HG03432 (cell line): ENCODE measurements around the gene OS9.
"Not testable (repeated sequence)": the region's sequence is repeated elsewhere in the genome, so short reads cannot be mapped to it uniquely, and the experiment has no call there.

Experiments used
- ATAC-seq: cut with Tn5 transposase; IDR thresholded peaks from one replicate; pipeline ENCODE4 v1.9.1; 2021; ENCODE audit warnings: mild to moderate bottlenecking, moderate library complexity; ENCODE audit not compliant: unreplicated experiment

The OS9 gene, protein sequence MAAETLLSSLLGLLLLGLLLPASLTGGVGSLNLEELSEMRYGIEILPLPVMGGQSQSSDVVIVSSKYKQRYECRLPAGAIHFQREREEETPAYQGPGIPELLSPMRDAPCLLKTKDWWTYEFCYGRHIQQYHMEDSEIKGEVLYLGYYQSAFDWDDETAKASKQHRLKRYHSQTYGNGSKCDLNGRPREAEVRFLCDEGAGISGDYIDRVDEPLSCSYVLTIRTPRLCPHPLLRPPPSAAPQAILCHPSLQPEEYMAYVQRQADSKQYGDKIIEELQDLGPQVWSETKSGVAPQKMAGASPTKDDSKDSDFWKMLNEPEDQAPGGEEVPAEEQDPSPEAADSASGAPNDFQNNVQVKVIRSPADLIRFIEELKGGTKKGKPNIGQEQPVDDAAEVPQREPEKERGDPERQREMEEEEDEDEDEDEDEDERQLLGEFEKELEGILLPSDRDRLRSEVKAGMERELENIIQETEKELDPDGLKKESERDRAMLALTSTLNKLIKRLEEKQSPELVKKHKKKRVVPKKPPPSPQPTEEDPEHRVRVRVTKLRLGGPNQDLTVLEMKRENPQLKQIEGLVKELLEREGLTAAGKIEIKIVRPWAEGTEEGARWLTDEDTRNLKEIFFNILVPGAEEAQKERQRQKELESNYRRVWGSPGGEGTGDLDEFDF

DNA sequence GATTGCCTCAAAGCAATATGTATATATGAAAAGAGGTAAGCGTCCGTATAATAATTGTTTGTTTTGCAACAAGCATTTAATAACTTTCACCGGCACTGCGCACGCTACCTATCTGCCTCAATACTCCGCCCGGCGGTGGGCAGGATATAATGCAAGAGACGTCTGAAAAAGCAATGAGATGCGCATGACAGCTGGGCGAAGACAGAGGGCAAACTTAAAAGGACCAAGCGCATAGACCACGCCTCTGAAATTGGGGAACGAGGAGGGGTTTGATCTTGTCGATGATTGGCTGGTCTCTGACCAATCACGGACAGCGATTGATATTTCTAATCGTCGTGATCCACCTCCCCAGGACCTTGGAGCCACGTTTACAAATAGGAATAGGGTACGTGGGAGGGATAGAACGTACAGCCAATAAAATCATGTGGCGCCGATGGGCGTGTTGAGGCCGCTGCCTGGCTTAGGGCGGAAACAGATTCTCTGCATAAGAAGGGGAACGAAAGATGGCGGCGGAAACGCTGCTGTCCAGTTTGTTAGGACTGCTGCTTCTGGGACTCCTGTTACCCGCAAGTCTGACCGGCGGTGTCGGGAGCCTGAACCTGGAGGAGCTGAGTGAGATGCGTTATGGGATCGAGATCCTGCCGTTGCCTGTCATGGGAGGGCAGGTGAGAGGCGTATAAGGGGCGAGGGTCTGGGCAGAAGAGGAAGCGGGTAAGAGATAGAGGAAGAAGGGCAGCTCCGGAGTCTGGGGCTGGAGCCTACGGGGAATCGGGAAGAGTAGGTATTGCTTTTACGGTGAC is at the start of gene OS9:
OS9 (plus strand) TSS at position 474 of the 800 bp plus-strand sequence; CDS start at position 504, 30 bp downstream.
- ATAC-seq = peak; percentile 97

GRCh38 chr12:57645990-57646658 is 47.8 kb upstream of the OS9 start:
- not testable (repeated sequence) for ATAC-seq

- ATAC-seq = not testable (repeated sequence)
Measured at GRCh38 chr12:57646659-57647049, 47.3 kb upstream of the OS9 start.

- no peak for ATAC-seq
Measured at GRCh38 chr12:57654042-57654441, 39.9 kb upstream of the OS9 start.

- no peak for ATAC-seq
Measured at GRCh38 chr12:57655541-57656240, 38.2 kb upstream of the OS9 start.

- not testable (repeated sequence) for ATAC-seq
Measured at GRCh38 chr12:57656408-57656807, 37.5 kb upstream of the OS9 start.

DNA sequence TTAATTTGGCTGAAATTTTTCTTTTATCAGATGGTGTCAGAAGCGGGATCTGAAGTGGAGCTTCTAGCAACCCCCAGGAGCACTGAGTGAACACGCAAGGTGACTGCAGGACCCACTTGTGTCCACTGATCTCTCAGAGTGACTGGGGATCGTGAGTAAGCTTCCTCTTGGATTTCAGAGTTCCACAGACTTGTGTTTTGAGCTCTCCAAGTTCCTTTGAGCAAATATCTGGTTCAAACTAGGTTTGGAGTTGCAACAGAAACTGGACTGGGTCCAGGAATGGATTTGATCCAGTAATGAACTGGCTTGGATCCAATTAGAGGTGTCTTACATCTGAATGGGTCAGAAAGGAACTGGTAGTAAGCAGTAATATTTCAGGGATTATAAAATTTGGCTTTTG is 36.2 kb upstream of the OS9 start:
- no peak for ATAC-seq

GRCh38 chr12:57658890-57659289 is 35.0 kb upstream of the OS9 start:
- no peak for ATAC-seq

DNA sequence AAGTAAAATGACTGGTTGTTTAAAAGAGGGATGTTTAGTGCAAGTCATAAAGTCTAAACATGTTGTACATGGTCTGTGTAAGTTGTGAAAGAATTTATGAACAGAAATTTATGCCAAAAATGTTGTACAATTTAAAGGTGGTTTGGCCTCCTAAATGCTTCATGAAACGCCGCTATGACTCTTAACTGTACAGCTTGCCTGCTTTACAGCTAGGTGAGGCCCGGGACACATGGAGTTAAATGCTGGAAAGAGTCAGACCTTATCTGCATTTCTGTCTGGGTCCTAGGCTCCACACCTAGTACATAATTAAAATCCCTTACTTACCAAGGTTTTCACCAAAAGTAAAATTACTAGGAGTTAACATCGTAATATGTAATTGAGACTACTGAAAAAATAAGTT is 32.6 kb upstream of the OS9 start:
- ATAC-seq = no peak

- not testable (repeated sequence) for ATAC-seq
Measured at GRCh38 chr12:57665066-57665820, 28.7 kb upstream of the OS9 start.

GRCh38 chr12:57666897-57667296 is 27.0 kb upstream of the OS9 start:
- ATAC-seq = no peak

- ATAC-seq = not testable (repeated sequence)
Measured at GRCh38 chr12:57669691-57670090, 24.2 kb upstream of the OS9 start.

GRCh38 chr12:57671811-57672210 is 22.1 kb upstream of the OS9 start:
- not testable (repeated sequence) for ATAC-seq

GRCh38 chr12:57672801-57673200 is 21.1 kb upstream of the OS9 start:
- ATAC-seq = no peak

DNA sequence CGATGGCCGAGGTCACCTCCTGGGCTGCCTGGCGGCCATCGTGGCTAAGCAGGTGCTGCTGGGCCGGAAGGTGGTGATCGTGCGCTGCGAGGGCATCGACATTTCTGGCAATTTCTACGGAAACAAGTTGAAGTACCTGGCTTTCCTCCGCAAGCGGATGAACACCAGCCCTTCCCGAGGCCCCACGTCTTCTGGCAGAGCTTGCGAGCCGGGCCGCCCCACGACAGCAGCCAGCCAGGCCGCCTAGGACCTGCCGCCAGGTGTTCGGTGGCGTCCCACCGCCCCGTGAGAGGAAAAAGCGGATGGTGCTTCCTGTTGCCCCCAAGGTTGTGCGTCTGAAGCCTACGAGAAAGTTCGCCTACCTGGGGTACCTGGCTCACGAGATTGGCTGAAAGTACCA is 19.2 kb upstream of the OS9 start:
- ATAC-seq = no peak

DNA sequence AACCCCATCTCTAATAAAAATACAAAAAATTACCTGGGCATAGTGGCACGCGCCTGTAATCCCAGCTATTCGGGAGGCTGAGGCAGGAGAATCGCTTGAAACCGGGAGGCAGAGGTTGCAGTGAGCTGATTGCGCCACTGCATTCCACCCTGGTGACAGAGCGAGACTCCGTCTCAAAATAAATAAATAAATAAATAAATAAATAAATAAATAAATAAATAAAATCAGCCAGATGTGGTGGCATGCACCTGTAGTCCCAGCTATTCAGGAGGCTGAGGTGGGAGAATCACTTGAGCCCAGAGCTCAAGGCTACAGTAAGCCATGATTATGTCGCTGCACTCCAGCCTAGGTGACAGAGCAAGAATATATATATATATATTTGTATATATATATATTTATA is 16.0 kb upstream of the OS9 start:
- not testable (repeated sequence) for ATAC-seq

DNA sequence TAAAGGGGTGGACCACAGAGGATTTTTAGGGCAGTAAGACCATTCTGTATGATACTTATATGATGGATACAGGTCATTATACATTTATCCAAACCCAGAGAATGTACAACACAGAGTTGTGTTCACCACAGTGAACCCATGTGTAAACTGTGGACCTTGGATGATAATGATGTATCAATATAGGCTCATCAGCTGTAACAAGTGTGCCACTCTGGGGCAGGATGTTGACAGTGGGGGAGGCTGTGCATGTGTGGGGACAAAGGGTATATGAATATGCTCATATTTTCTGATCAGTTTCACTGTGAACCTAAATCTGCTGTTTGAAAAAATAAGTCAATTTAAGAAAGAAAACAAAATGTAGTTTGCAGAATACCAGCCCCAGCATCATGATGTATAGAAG is 14.2 kb upstream of the OS9 start:
- ATAC-seq = no peak

DNA sequence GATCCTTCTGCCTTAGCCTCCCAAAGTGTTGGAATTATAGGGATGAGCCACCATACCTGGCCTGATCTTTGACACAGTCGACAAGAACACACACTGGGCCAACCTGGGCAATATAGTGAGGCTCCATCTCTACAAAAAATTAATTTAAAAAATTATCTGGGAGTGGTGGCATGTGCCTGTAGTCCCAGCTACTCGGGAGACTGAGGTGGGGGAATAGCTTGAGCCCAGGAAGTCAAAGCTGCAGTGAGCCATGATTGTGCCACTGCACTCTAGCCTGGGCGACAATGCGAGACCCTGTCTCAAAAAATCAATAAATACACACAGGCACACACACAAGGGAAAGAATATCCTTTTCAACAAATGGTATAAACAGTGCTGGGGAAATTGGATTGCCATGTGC is 6.1 kb upstream of the OS9 start:
- ATAC-seq = no peak

GRCh38 chr12:57688931-57689330 is 5.0 kb upstream of the OS9 start:
- no peak for ATAC-seq

DNA sequence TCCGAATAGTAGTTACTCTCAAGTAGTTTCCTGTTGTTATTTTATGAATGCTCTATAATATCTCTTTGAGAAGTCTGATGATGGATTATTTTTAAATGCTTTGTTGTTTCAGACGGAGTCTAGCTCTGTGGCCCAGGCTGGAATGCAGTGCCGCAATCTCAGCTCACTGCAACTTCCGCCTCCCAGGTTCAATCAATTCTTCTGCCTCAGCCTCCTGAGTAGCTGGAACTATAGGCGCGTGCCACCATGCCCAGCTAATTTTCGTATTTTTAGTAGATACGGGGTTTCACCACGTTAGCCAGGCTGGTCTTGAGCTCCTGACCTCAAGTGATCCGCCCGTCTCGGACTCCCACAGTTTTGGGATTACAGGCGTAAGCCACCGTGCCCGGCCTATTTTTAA is 1.4 kb upstream of the OS9 start:
- ATAC-seq = no peak
